Mesenchymal stem cell (in vitro differentiated cells and primary cell): Measurements from ENCODE around the gene CREB3L1.

ENCODE experiments used
- DNase-seq: peaks from one replicate; pipeline ENCODE4 v3.0.0-alpha.2; 2013
- H2AFZ ChIP-seq: one replicate; pipeline ENCODE4 v1.6.1; 2013; ENCODE audit warnings: low read depth, mild to moderate bottlenecking, control low read depth, inconsistent platforms, low read length, moderate library complexity
- H2AK5ac ChIP-seq: 2 replicates; pipeline ENCODE4 v1.6.1; 2013; ENCODE audit warnings: low read length, moderate library complexity, mild to moderate bottlenecking, inconsistent platforms; ENCODE audit not compliant: severe bottlenecking
- H2BK120ac ChIP-seq: one replicate; pipeline ENCODE4 v1.6.1; 2013; ENCODE audit warnings: low read depth, mild to moderate bottlenecking, inconsistent platforms, low read length, moderate library complexity
- H2BK12ac ChIP-seq, 2 experiments: one replicate each; pipeline ENCODE4 v1.6.1; 2013; ENCODE audit warnings: inconsistent platforms in 2 of 2, low read length in 2 of 2, mild to moderate bottlenecking in 2 of 2, moderate library complexity in 2 of 2, control low read depth in 1 of 2
- H2BK15ac ChIP-seq: one replicate; pipeline ENCODE4 v1.6.1; 2013; ENCODE audit warnings: mild to moderate bottlenecking, low read depth, inconsistent platforms; ENCODE audit not compliant: poor library complexity, severe bottlenecking
- H2BK5ac ChIP-seq: 2 replicates; pipeline ENCODE4 v1.6.1; 2013; ENCODE audit warnings: low read depth, mild to moderate bottlenecking, low read length, control low read depth, inconsistent platforms; ENCODE audit not compliant: poor library complexity, severe bottlenecking
- H3K14ac ChIP-seq, 2 experiments: one replicate each; pipeline ENCODE4 v1.6.1; 2013; ENCODE audit warnings: inconsistent platforms in 2 of 2, low read length in 2 of 2, control low read depth in 1 of 2, mild to moderate bottlenecking in 1 of 2, moderate library complexity in 1 of 2
- H3K18ac ChIP-seq, 2 experiments: one replicate each; pipeline ENCODE4 v1.6.1; 2013; ENCODE audit warnings: inconsistent platforms in 2 of 2, low read length in 2 of 2, control low read depth in 1 of 2, low read depth in 1 of 2, mild to moderate bottlenecking in 1 of 2
- H3K23ac ChIP-seq, 2 experiments: one replicate each; pipeline ENCODE4 v1.6.1; 2013; ENCODE audit warnings: inconsistent platforms in 2 of 2, low read length in 2 of 2, mild to moderate bottlenecking in 2 of 2, moderate library complexity in 2 of 2, control low read depth in 1 of 2
- H3K27ac ChIP-seq: 2 replicates; pipeline ENCODE4 v1.5.1; 2013; ENCODE audit warnings: mild to moderate bottlenecking, moderate library complexity, low read length, control low read depth, inconsistent platforms; ENCODE audit not compliant: poor library complexity, severe bottlenecking
- H3K27me3 ChIP-seq, 2 experiments: 2 replicates each; pipeline versions ENCODE4 v1.6.1 to v1.7.0; 2013; ENCODE audit warnings: low read length in 2 of 2, mild to moderate bottlenecking in 2 of 2, moderate library complexity in 2 of 2, control low read depth in 1 of 2, inconsistent platforms in 1 of 2; ENCODE audit not compliant: control insufficient read depth in 1 of 2, insufficient read depth in 1 of 2
- H3K36me3 ChIP-seq, 2 experiments: 2 replicates each; pipeline versions ENCODE4 v1.6.1 to v1.7.0; 2013; ENCODE audit warnings: low read length in 2 of 2, control low read depth in 1 of 2, inconsistent platforms in 1 of 2, low read depth in 1 of 2, mild to moderate bottlenecking in 1 of 2; ENCODE audit not compliant: insufficient read depth in 2 of 2, control insufficient read depth in 1 of 2
- H3K4ac ChIP-seq, 2 experiments: one replicate each; pipeline ENCODE4 v1.6.1; 2013; ENCODE audit warnings: inconsistent platforms in 2 of 2, low read length in 2 of 2, mild to moderate bottlenecking in 2 of 2, moderate library complexity in 2 of 2, control low read depth in 1 of 2, low read depth in 1 of 2
- H3K4me1 ChIP-seq: 2 replicates; pipeline ENCODE4 v1.6.1; 2013; ENCODE audit warnings: low read depth, low read length, control low read depth; ENCODE audit not compliant: control insufficient read depth, insufficient read depth
- H3K4me2 ChIP-seq: 2 replicates; pipeline ENCODE4 v1.6.1; 2013; ENCODE audit warnings: low read length, mild to moderate bottlenecking, inconsistent platforms; ENCODE audit not compliant: poor library complexity, severe bottlenecking
- H3K4me3 ChIP-seq, 2 experiments: 2 replicates each; pipeline versions ENCODE4 v1.5.1 to v1.7.0; 2013; ENCODE audit warnings: low read length in 2 of 2, mild to moderate bottlenecking in 2 of 2, control low read depth in 1 of 2, low read depth in 1 of 2; ENCODE audit not compliant: insufficient read depth in 1 of 2
- H3K79me1 ChIP-seq: replicated peaks from 2 replicates; pipeline ENCODE4 v1.6.1; 2013; ENCODE audit warnings: mild to moderate bottlenecking, control low read depth, low read length, inconsistent platforms; ENCODE audit not compliant: poor library complexity, severe bottlenecking
- H3K9ac ChIP-seq: 2 replicates; pipeline ENCODE4 v1.7.0; 2013; ENCODE audit warnings: mild to moderate bottlenecking, low read length, moderate library complexity
- H3K9me3 ChIP-seq: 2 replicates; pipeline ENCODE4 v1.7.0; 2013; ENCODE audit warnings: mild to moderate bottlenecking, low read length; ENCODE audit not compliant: control insufficient read depth
- H4K8ac ChIP-seq: one replicate; pipeline ENCODE4 v1.6.1; 2013; ENCODE audit warnings: inconsistent platforms, mild to moderate bottlenecking, low read length, moderate library complexity
- H4K91ac ChIP-seq: one replicate; pipeline ENCODE4 v1.6.1; 2013; ENCODE audit warnings: mild to moderate bottlenecking, low read length, inconsistent platforms
- WGBS: methylation state at CpG from one replicate; pipeline ENCODE4 v1.1.7; 2013; ENCODE audit warnings: mixed read lengths; 5-methylcytosine and 5-hydroxymethylcytosine counted together

The CREB3L1 gene

GRCh38 chr11:46242041-46242951, 35.2 kb upstream of the CREB3L1 start:
- H4K8ac ChIP-seq, result peak overlapping the region; percentile 71
- H2BK15ac ChIP-seq, result no peak overlapping the region
- no peaks in the 10 kb centered on the region for H3K27me3 ChIP-seq
- peak overlapping the region; percentile 9 for H4K91ac ChIP-seq
- peak overlapping the region; percentile 3 for H2BK5ac ChIP-seq
- no peak overlapping the region for H3K14ac ChIP-seq
- DNase-seq, result no peak
- 83% methylated on average over 6 of the region's 9 CpGs for WGBS
- H3K23ac ChIP-seq, result no peak overlapping the region
- peaks cover 23% of the 10 kb centered on the region for H3K4me1 ChIP-seq
- no peaks in the 10 kb centered on the region for H3K9me3 ChIP-seq
- H2BK120ac ChIP-seq, result peak overlapping the region; percentile 92
- peak overlapping the region; percentile 88 to 90 for H3K4ac ChIP-seq
- no peaks in the 10 kb centered on the region for H3K79me1 ChIP-seq
- H3K4me2 ChIP-seq, result peak overlapping the region; percentile 60
- no peak overlapping the region for H2AFZ ChIP-seq
- peak overlapping the region; percentile 83 for H3K27ac ChIP-seq
- no peaks in the 10 kb centered on the region for H3K36me3 ChIP-seq
- H3K4me3 ChIP-seq, result peak overlapping the region in 1 of 2 experiments; percentile 75
- peak overlapping the region in 1 of 2 experiments; percentile 71 for H3K18ac ChIP-seq
- H2BK12ac ChIP-seq, result peak overlapping the region; percentile 14 to 88
- H2AK5ac ChIP-seq, result peak overlapping the region; percentile 83
- peak overlapping the region; percentile 95 for H3K9ac ChIP-seq

- peak; percentile 96 for DNase-seq
- Histone ChIP-seq H2BK5ac (no peak overlapping the region), H3K27ac (peak overlapping the region; percentile 83), H3K4me1 (peaks cover 18% of the 10 kb centered on the region), H4K8ac (peak overlapping the region; percentile 90), H2BK12ac (peak overlapping the region; percentile 14 to 23), H3K14ac (peak overlapping the region in 1 of 2 experiments; percentile 44), H2AK5ac (peak overlapping the region; percentile 83), H2AFZ (peak overlapping the region; percentile 29), H3K27me3 (no peaks in the 10 kb centered on the region), H2BK15ac (peak overlapping the region; percentile 87), H3K4me3 (peak overlapping the region; percentile 48 to 75), H4K91ac (peak overlapping the region; percentile 86), H3K36me3 (no peaks in the 10 kb centered on the region), H3K4ac (peak overlapping the region; percentile 88 to 90), H3K9ac (peak overlapping the region; percentile 95), H3K4me2 (peak overlapping the region; percentile 66), H2BK120ac (peak overlapping the region; percentile 92), H3K9me3 (no peaks in the 10 kb centered on the region), H3K18ac (peak overlapping the region; percentile 80 to 92), H3K79me1 (no peaks in the 10 kb centered on the region), H3K23ac (no peak overlapping the region)
- under 1% methylated on average over 46 of the region's 46 CpGs for WGBS
These were observed 34.3 kb upstream of the CREB3L1 start for GRCh38 chr11:46242952-46243795.

- no peak overlapping the region for H2BK5ac ChIP-seq
- H3K9me3 ChIP-seq, result no peaks in the 10 kb centered on the region
- no peak overlapping the region for H3K14ac ChIP-seq
- H3K4ac ChIP-seq, result peak overlapping the region; percentile 12 to 66
- no peaks in the 10 kb centered on the region for H3K27me3 ChIP-seq
- H3K36me3 ChIP-seq, result no peaks in the 10 kb centered on the region
- H3K4me1 ChIP-seq, result peaks cover 15% of the 10 kb centered on the region
- H2AK5ac ChIP-seq, result no peak overlapping the region
- 35% methylated on average over 5 of the region's 8 CpGs for WGBS
- peak overlapping the region; percentile 51 for H3K27ac ChIP-seq
- H3K79me1 ChIP-seq, result no peaks in the 10 kb centered on the region
- no peak for DNase-seq
- H3K4me2 ChIP-seq, result peak overlapping the region; percentile 66
- H3K9ac ChIP-seq, result peak overlapping the region; percentile 95
- peak overlapping the region; percentile 87 for H2BK15ac ChIP-seq
- H2BK120ac ChIP-seq, result peak overlapping the region; percentile 88
- peak overlapping the region; percentile 81 for H4K91ac ChIP-seq
- no peak overlapping the region for H3K23ac ChIP-seq
- peak overlapping the region; percentile 48 to 68 for H3K4me3 ChIP-seq
- H4K8ac ChIP-seq, result peak overlapping the region; percentile 90
- H3K18ac ChIP-seq, result peak overlapping the region; percentile 67 to 80
- H2BK12ac ChIP-seq, result peak overlapping the region in 1 of 2 experiments; percentile 23
- H2AFZ ChIP-seq, result no peak overlapping the region
These were observed 33.7 kb upstream of the CREB3L1 start for GRCh38 chr11:46243796-46244109.

GRCh38 chr11:46246521-46246920, 30.9 kb upstream of the CREB3L1 start:
- H3K18ac ChIP-seq, result no peak overlapping the region
- no peak overlapping the region for H2BK120ac ChIP-seq
- DNase-seq, result peak; percentile 59
- no peaks in the 10 kb centered on the region for H3K36me3 ChIP-seq
- no peak overlapping the region for H3K4me3 ChIP-seq
- H3K27ac ChIP-seq, result no peak overlapping the region
- no peak overlapping the region for H4K8ac ChIP-seq
- no peak overlapping the region for H4K91ac ChIP-seq
- no peak overlapping the region for H2BK5ac ChIP-seq
- no peak overlapping the region for H2BK15ac ChIP-seq
- H2AFZ ChIP-seq, result no peak overlapping the region
- H3K14ac ChIP-seq, result no peak overlapping the region
- no peak overlapping the region for H3K4ac ChIP-seq
- H3K79me1 ChIP-seq, result no peaks in the 10 kb centered on the region
- H2AK5ac ChIP-seq, result no peak overlapping the region
- no peak overlapping the region for H3K23ac ChIP-seq
- no peaks in the 10 kb centered on the region for H3K9me3 ChIP-seq
- H3K27me3 ChIP-seq, result no peaks in the 10 kb centered on the region
- H3K4me1 ChIP-seq, result peaks cover 10% of the 10 kb centered on the region
- 96% methylated on average over 1 of the region's 1 CpG for WGBS
- no peak overlapping the region for H2BK12ac ChIP-seq
- H3K9ac ChIP-seq, result no peak overlapping the region
- H3K4me2 ChIP-seq, result no peak overlapping the region
